GM12874 (cell line): ENCODE results near the gene CD163.

ENCODE experiments used
- CTCF ChIP-seq: IDR thresholded peaks from 2 replicates; pipeline ENCODE4 v1.5.1; 2011; ENCODE audit warnings: low read depth, mild to moderate bottlenecking, control low read depth, low read length, moderate library complexity; ENCODE audit not compliant: insufficient read depth

CD163 gene

GRCh38 chr12:7483343-7483742, 20.2 kb downstream of the CD163 start:
- no peak for TF ChIP-seq CTCF

- no peak for TF ChIP-seq CTCF
Measured at GRCh38 chr12:7479771-7480170, 23.8 kb downstream of the CD163 start.

GRCh38 chr12:7472060-7472459, 31.5 kb downstream of the CD163 start:
- TF ChIP-seq CTCF, result no peak

GRCh38 chr12:7460375-7461259, 43.0 kb downstream of the CD163 start:
- TF ChIP-seq CTCF, result peak; percentile 82

GRCh38 chr12:7459973-7460372, 43.6 kb downstream of the CD163 start:
- no peak for TF ChIP-seq CTCF

- TF ChIP-seq CTCF, result no peak
Measured at GRCh38 chr12:7451756-7452155, 51.8 kb downstream of the CD163 start.

- TF ChIP-seq CTCF, result no peak
Measured at GRCh38 chr12:7450667-7451066, 52.9 kb downstream of the CD163 start.
